ENCODE measurements around the gene LRIG1. TPM values are rescaled to one million over a fixed set of nuclear protein-coding genes. Genes with fewer than 3 reads are reported as not detected.
A peak's percentile ranks its signal among the peaks of the same experiment; 100 is the strongest.

Gene LRIG1
- total and polyA plus RNA-seq, 2 of the 8 experiments (the other 6 are each of a cell fraction or from before 2014, with no cell fraction given), result 78.1 to 88.7 TPM

- TF ChIP-seq RXRA (IDR thresholded peaks at IDR 0.05; ENCODE audit: insufficient read depth, low read depth, low read length), result peak; percentile 83; the same call in 1 of the 2 replicates
- TF ChIP-seq SIRT6 (IDR thresholded peaks at IDR 0.05; ENCODE audit: low read length), result no peak
- TF ChIP-seq EP300 (IDR thresholded peaks at IDR 0.05; ENCODE audit: borderline replicate concordance in 1 of 2, low read depth in 2 of 2, low read length in 2 of 2), result peak in 1 of 2 experiments; percentile 77; a peak in 1 of 3 replicates
- 0 out of 2 replicates have a peak, but pooled peaks have one; percentile 4 for TF ChIP-seq TAF1 (IDR thresholded peaks at IDR 0.05; ENCODE audit: low read depth, low read length)
- 0 out of 4 replicates have a peak, but pooled peaks of 1 of the 2 experiments have one; percentile 34 for TF ChIP-seq SIN3A (conservative IDR thresholded peaks at IDR 0.05 in 1 of 2, IDR thresholded peaks at IDR 0.05 in 1 of 2; ENCODE audit: low read depth in 1 of 2, low read length in 2 of 2)
Observed at GRCh38 chr3:66495668-66496045, 5.2 kb downstream of the LRIG1 start (continued).
